IMR-90 (cell line): ENCODE measurements around the gene C10orf71. TPM values are rescaled to one million over a fixed set of nuclear protein-coding genes. Genes with fewer than 3 reads are reported as not detected.

Experiments
- ATAC-seq: fragments of 200-7000 bp; cut with Tn5 transposase; 2 replicates; pipeline ENCODE4 v1.9.1; 2020; ENCODE audit warnings: low read depth, mild to moderate bottlenecking, moderate library complexity
- BruUV-seq: library from RNA; stranded (reverse); fragments of 400-500 nt; replicated peaks from 2 replicates; lab custom pipeline; 2021; lab: Mats Ljungman, UMichigan
- CTCF ChIA-PET: fragments of 300-600 bp; formaldehyde crosslinking; extraction: SDS; loops from one replicate; lab custom pipeline; 2021; ENCODE audit warnings: antibody characterized with exemption; lab: Yijun Ruan, JAX
- POLR2A ChIA-PET: fragments of 300-600 bp; sonication (Branson Sonifier 250); formaldehyde crosslinking; loops from one replicate; lab custom pipeline; 2022; ENCODE audit warnings: antibody characterized with exemption; ENCODE audit not compliant: unreplicated experiment; lab: Charles Lee
- DNase-seq: peaks from one replicate; pipeline ENCODE4 v3.0.0; 2013
- H2AFZ ChIP-seq: replicated peaks from 2 replicates; pipeline ENCODE3; 2013; ENCODE audit warnings: low read length, mild to moderate bottlenecking; ENCODE audit not compliant: poor library complexity
- H2AK5ac ChIP-seq: 2 replicates; pipeline ENCODE4 v1.6.1; 2013; ENCODE audit warnings: low read depth, low read length, inconsistent platforms
- H2AK9ac ChIP-seq: replicated peaks from 2 replicates; pipeline ENCODE3; 2013; ENCODE audit warnings: mild to moderate bottlenecking, low read depth, low read length, moderate library complexity; ENCODE audit not compliant: poor library complexity
- H2BK120ac ChIP-seq: 2 replicates; pipeline ENCODE4 v1.6.1; 2013; ENCODE audit warnings: low read depth, low read length, inconsistent platforms
- H2BK15ac ChIP-seq: 3 replicates; pipeline ENCODE4 v1.6.1; 2013; ENCODE audit warnings: low read depth, low read length, inconsistent platforms
- H2BK20ac ChIP-seq: 2 replicates; pipeline ENCODE4 v1.6.1; 2013; ENCODE audit warnings: low read depth, mild to moderate bottlenecking, inconsistent platforms, low read length, moderate library complexity
- H2BK5ac ChIP-seq: 2 replicates; pipeline ENCODE4 v1.6.1; 2013; ENCODE audit warnings: mild to moderate bottlenecking, low read depth, low read length, inconsistent platforms; ENCODE audit not compliant: poor library complexity, severe bottlenecking
- H3K14ac ChIP-seq: replicated peaks from 2 replicates; pipeline ENCODE4 v1.6.1; 2013; ENCODE audit warnings: low read depth, low read length, inconsistent platforms
- H3K18ac ChIP-seq: 2 replicates; pipeline ENCODE4 v1.6.1; 2013; ENCODE audit warnings: low read depth, low read length, control low read depth
- H3K23ac ChIP-seq: 2 replicates; pipeline ENCODE4 v1.6.1; 2013; ENCODE audit warnings: low read depth, low read length, inconsistent platforms
- H3K27ac ChIP-seq: 2 replicates; pipeline ENCODE4 v1.5.1; 2013; ENCODE audit warnings: mild to moderate bottlenecking, control low read depth, low read length; ENCODE audit not compliant: insufficient read depth
- H3K27me3 ChIP-seq: 2 replicates; pipeline ENCODE4 v1.6.1; 2013; ENCODE audit warnings: low read length; ENCODE audit not compliant: control insufficient read depth, insufficient read depth
- H3K36me3 ChIP-seq: 2 replicates; pipeline ENCODE4 v1.6.1; 2013; ENCODE audit warnings: low read length, mixed read lengths; ENCODE audit not compliant: control insufficient read depth, insufficient read depth
- H3K4ac ChIP-seq: 2 replicates; pipeline ENCODE4 v1.6.1; 2013; ENCODE audit warnings: low read depth, low read length, inconsistent platforms
- H3K4me1 ChIP-seq: 2 replicates; pipeline ENCODE4 v1.6.1; 2013; ENCODE audit warnings: low read length, mixed read lengths; ENCODE audit not compliant: control insufficient read depth, insufficient read depth
- H3K4me2 ChIP-seq: 2 replicates; pipeline ENCODE4 v1.6.1; 2013; ENCODE audit warnings: low read depth, mild to moderate bottlenecking, control low read depth, low read length, moderate library complexity
- H3K4me3 ChIP-seq: 2 replicates; pipeline ENCODE4 v1.5.1; 2013; ENCODE audit warnings: low read depth, mild to moderate bottlenecking, control low read depth, low read length, moderate library complexity; ENCODE audit not compliant: insufficient read depth
- H3K56ac ChIP-seq: 2 replicates; pipeline ENCODE4 v1.6.1; 2013; ENCODE audit warnings: low read length, inconsistent platforms; ENCODE audit not compliant: insufficient read depth; ENCODE audit errors: extremely low read depth
- H3K79me1 ChIP-seq, 2 experiments: 2 replicates each; pipeline ENCODE4 v1.6.1; 2013; ENCODE audit warnings: low read length in 2 of 2, inconsistent platforms in 1 of 2, low read depth in 1 of 2
- H3K9ac ChIP-seq: 2 replicates; pipeline ENCODE4 v1.6.1; 2013; ENCODE audit warnings: low read depth, low read length, control low read depth
- H3K9me1 ChIP-seq: 2 replicates; pipeline ENCODE4 v1.6.1; 2013; ENCODE audit warnings: low read length, inconsistent platforms; ENCODE audit not compliant: insufficient read depth
- H3K9me3 ChIP-seq: 2 replicates; pipeline ENCODE4 v1.6.1; 2013; ENCODE audit warnings: low read length; ENCODE audit not compliant: control insufficient read depth, insufficient read depth
- H4K20me1 ChIP-seq: 2 replicates; pipeline ENCODE4 v1.6.1; 2013; ENCODE audit warnings: low read length, inconsistent platforms; ENCODE audit not compliant: insufficient read depth
- H4K5ac ChIP-seq: 2 replicates; pipeline ENCODE4 v1.6.1; 2013; ENCODE audit warnings: mild to moderate bottlenecking, low read depth, low read length, control low read depth
- H4K8ac ChIP-seq, 2 experiments: 2 replicates each; pipeline ENCODE4 v1.6.1; 2013; ENCODE audit warnings: low read depth in 2 of 2, low read length in 2 of 2, control low read depth in 1 of 2, inconsistent platforms in 1 of 2
- H4K91ac ChIP-seq: 2 replicates; pipeline ENCODE4 v1.6.1; 2013; ENCODE audit warnings: low read depth, low read length, inconsistent platforms; ENCODE audit not compliant: insufficient read depth
- BHLHE40 ChIP-seq: fragments of 150-350 bp; IDR thresholded peaks from 2 replicates; pipeline ENCODE4 v1.6.1; 2016; ENCODE audit warnings: mild to moderate bottlenecking, low read depth, low read length
- CEBPB ChIP-seq: IDR thresholded peaks from 2 replicates; pipeline ENCODE4 v1.6.1; 2012; ENCODE audit warnings: low read depth, low read length, improper control_type of control experiment
- CHD1 ChIP-seq: IDR thresholded peaks from 2 replicates; pipeline ENCODE4 v1.6.1; 2012; ENCODE audit warnings: low read depth, low read length, improper control_type of control experiment
- FOS ChIP-seq: fragments of 150-350 bp; IDR thresholded peaks from 2 replicates; pipeline ENCODE4 v1.6.1; 2016; ENCODE audit warnings: low read depth, low read length
- MAFK ChIP-seq: IDR thresholded peaks from 2 replicates; pipeline ENCODE4 v1.6.1; 2012; ENCODE audit warnings: low read depth, low read length, improper control_type of control experiment
- MAZ ChIP-seq: IDR thresholded peaks from 2 replicates; pipeline ENCODE4 v1.6.1; 2012; ENCODE audit warnings: low read depth, mild to moderate bottlenecking, low read length, improper control_type of control experiment, moderate library complexity, borderline replicate concordance
- MXI1 ChIP-seq: IDR thresholded peaks from 2 replicates; pipeline ENCODE4 v1.6.1; 2012; ENCODE audit warnings: low read depth, mild to moderate bottlenecking, low read length, moderate library complexity, borderline replicate concordance
- NFE2L2 ChIP-seq: fragments of 150-350 bp; IDR thresholded peaks from 2 replicates; pipeline ENCODE4 v1.6.1; 2016; ENCODE audit warnings: low read depth, mild to moderate bottlenecking, low read length
- POLR2A ChIP-seq: IDR thresholded peaks from 2 replicates; pipeline ENCODE4 v1.6.1; 2012; ENCODE audit warnings: mild to moderate bottlenecking, low read depth, low read length
- RAD21 ChIP-seq: IDR thresholded peaks from 2 replicates; pipeline ENCODE4 v1.6.1; 2012; ENCODE audit warnings: low read length, improper control_type of control experiment
- RFX5 ChIP-seq: IDR thresholded peaks from 2 replicates; pipeline ENCODE4 v1.8.0; 2012; ENCODE audit warnings: low read depth, mild to moderate bottlenecking, low read length, moderate library complexity
- SMC3 ChIP-seq: fragments of 150-350 bp; IDR thresholded peaks from 2 replicates; pipeline ENCODE4 v1.6.1; 2016; ENCODE audit warnings: low read depth, mild to moderate bottlenecking, antibody characterized with exemption, low read length, moderate library complexity
- WGBS, 2 experiments: methylation state at CpG; one replicate each; pipeline versions ENCODE4 v1.1.5 to v1.1.7; 2013; ENCODE audit warnings: missing lambda C conversion rate in 2 of 2; ENCODE audit not compliant: insufficient read length in 1 of 2; ENCODE audit errors: extremely low coverage in 2 of 2; 5-methylcytosine and 5-hydroxymethylcytosine counted together
- dilution Hi-C: fragments of 300-500 bp; cut with HindIII; formaldehyde crosslinking; loops from one replicate; pipeline ENCODE4 v1.14.3; 2018; ENCODE audit warnings: low sequenced_read_pairs; ENCODE audit not compliant: unreplicated experiment
- in situ Hi-C: fragments of 300-500 bp; cut with MboI; formaldehyde crosslinking; loops from 3 replicates; pipeline ENCODE4 v1.14.3; 2019; ENCODE audit warnings: low sequenced_read_pairs, inconsistent platforms, mixed read lengths
- intact Hi-C: fragments of 100-400 bp; cut with micrococcal nuclease; formaldehyde crosslinking; loops from 2 replicates; pipeline ENCODE4 v1.10.0; 2022
- polyA plus RNA-seq, 3 experiments: library from polyadenylated mRNA; depleted of rRNA; stranded (reverse); fragments of >200 nt; gene quantifications; 2 replicates each; pipeline ENCODE4 v1.2.3, GENCODE V29; 2012; ENCODE audit warnings: low replicate concordance in 1 of 3
- total RNA-seq: library from RNA; depleted of rRNA; stranded (reverse); fragments of >200 nt; gene quantifications from 2 replicates; pipeline ENCODE4 v1.2.3, GENCODE V29; 2012
- TF ChIP-seq, protein P1 (sequence below): fragments of 150-350 bp; IDR thresholded peaks from 2 replicates; pipeline ENCODE4 v1.6.1; 2017; ENCODE audit warnings: mild to moderate bottlenecking, antibody characterized with exemption, low read length, low read depth
- TF ChIP-seq, protein P2 (sequence below): conservative IDR thresholded peaks from 2 replicates; pipeline ENCODE4 v1.5.1; 2012; ENCODE audit warnings: mild to moderate bottlenecking, low read depth, low read length, improper control_type of control experiment
- TF ChIP-seq, protein P3 (sequence below): fragments of 150-350 bp; IDR thresholded peaks from 2 replicates; pipeline ENCODE4 v1.6.1; 2016; ENCODE audit warnings: low read depth, mild to moderate bottlenecking, low read length, moderate library complexity, borderline replicate concordance

The C10orf71 gene
- total and polyA plus RNA-seq, 2 of the 4 experiments (the other 2 are of a cell fraction), result not detected

DNA sequence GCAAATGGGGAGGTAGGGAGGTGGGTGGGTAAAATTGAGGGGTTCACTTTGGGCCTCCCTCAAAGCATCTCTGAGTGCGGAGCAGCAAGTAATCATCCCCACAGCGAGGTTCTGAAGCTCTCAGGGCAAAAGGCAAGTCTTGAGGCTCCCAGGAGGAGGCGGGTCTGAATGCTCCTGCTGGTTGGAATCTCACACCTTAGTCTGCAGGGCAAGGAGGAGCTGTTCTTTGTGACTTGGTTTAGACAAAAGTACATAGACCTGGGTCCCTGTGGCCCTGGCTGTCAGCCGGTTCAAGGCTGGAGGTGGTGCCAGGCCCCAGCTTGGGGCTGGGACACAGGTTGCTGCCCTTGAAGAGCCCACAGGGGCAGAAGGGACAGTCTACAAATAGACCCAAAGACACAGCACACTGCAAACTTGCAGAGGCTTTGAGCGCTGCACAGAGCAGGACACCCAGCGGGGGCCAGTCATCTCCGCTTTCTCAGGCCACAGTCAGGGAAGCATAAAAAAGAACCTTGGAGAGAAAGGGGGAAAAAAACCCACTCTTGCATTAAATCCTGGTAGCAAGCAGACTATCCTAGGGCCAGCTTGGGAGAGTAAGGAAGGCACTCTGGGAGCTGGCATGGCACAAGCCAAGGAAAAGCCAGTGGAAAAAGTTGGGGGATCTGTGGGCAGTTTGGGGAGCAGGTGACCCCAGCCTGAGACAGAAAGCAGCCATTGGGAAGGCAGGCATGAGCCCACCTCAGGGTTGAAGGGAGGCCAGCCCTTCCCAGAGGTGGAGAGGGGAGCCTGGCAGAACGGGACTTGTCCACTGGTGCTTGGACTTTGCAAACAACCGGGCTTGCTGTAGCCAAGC lies 926 bp upstream of the C10orf71 start:
- Histone ChIP-seq H4K91ac (no peak overlapping the region), H3K4me3 (no peak overlapping the region), H2BK5ac (no peak overlapping the region), H2BK15ac (no peak overlapping the region), H3K4ac (no peak overlapping the region), H3K27me3 (peaks cover 42% of the 10 kb centered on the region), H3K79me1 (no peaks in the 10 kb centered on the region), H3K23ac (no peak overlapping the region), H3K9me3 (no peaks in the 10 kb centered on the region), H3K4me1 (peaks cover 2% of the 10 kb centered on the region; the same call in 1 of the 2 replicates), H2BK120ac (no peak overlapping the region), H2AFZ (no peak overlapping the region), H2AK5ac (no peak overlapping the region), H3K36me3 (no peaks in the 10 kb centered on the region), H4K5ac (no peak overlapping the region), H3K9ac (no peak overlapping the region), H3K9me1 (no peaks in the 10 kb centered on the region), H3K56ac (no peak overlapping the region), H3K18ac (no peak overlapping the region), H2BK20ac (no peak overlapping the region), H3K4me2 (no peak overlapping the region; the same call in 1 of the 2 replicates), H2AK9ac (no peak overlapping the region), H4K20me1 (no peaks in the 10 kb centered on the region), H3K27ac (no peak overlapping the region), H3K14ac (no peak overlapping the region), H4K8ac (no peak overlapping the region)
- no peak for TF ChIP-seq BHLHE40
- TF ChIP-seq MAZ, result no peak
- TF ChIP-seq, protein P1, sequence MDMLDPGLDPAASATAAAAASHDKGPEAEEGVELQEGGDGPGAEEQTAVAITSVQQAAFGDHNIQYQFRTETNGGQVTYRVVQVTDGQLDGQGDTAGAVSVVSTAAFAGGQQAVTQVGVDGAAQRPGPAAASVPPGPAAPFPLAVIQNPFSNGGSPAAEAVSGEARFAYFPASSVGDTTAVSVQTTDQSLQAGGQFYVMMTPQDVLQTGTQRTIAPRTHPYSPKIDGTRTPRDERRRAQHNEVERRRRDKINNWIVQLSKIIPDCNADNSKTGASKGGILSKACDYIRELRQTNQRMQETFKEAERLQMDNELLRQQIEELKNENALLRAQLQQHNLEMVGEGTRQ, result no peak
- no peak for TF ChIP-seq CEBPB
- TF ChIP-seq SMC3, result no peak
- no peak for TF ChIP-seq POLR2A
- TF ChIP-seq NFE2L2, result no peak
- TF ChIP-seq, protein P2, sequence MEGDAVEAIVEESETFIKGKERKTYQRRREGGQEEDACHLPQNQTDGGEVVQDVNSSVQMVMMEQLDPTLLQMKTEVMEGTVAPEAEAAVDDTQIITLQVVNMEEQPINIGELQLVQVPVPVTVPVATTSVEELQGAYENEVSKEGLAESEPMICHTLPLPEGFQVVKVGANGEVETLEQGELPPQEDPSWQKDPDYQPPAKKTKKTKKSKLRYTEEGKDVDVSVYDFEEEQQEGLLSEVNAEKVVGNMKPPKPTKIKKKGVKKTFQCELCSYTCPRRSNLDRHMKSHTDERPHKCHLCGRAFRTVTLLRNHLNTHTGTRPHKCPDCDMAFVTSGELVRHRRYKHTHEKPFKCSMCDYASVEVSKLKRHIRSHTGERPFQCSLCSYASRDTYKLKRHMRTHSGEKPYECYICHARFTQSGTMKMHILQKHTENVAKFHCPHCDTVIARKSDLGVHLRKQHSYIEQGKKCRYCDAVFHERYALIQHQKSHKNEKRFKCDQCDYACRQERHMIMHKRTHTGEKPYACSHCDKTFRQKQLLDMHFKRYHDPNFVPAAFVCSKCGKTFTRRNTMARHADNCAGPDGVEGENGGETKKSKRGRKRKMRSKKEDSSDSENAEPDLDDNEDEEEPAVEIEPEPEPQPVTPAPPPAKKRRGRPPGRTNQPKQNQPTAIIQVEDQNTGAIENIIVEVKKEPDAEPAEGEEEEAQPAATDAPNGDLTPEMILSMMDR, result no peak
- TF ChIP-seq, protein P3, sequence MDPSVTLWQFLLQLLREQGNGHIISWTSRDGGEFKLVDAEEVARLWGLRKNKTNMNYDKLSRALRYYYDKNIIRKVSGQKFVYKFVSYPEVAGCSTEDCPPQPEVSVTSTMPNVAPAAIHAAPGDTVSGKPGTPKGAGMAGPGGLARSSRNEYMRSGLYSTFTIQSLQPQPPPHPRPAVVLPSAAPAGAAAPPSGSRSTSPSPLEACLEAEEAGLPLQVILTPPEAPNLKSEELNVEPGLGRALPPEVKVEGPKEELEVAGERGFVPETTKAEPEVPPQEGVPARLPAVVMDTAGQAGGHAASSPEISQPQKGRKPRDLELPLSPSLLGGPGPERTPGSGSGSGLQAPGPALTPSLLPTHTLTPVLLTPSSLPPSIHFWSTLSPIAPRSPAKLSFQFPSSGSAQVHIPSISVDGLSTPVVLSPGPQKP, result no peak
- TF ChIP-seq RAD21, result no peak
- TF ChIP-seq MAFK, result no peak
- TF ChIP-seq FOS, result no peak
- no peak for TF ChIP-seq MXI1
- no peak for TF ChIP-seq RFX5
- no peak for TF ChIP-seq CHD1
- CTCF ChIA-PET, result interaction anchor here (0.6 kb wide), 1 partner anchor 536 kb away, joined by 3 read pairs; no protein-coding TSS in a partner anchor
- no TSS peak for BruUV-seq
- POLR2A ChIA-PET, result no interaction called here
- ATAC-seq, result no peak
- in situ Hi-C loops (no loop called here), dilution Hi-C loops (no loop called here), intact Hi-C loops (loop anchor here (10.0 kb wide), 1 partner anchor 183 kb away; the partner anchor contains the start of gene VSTM4)
- no peak for DNase-seq
- no CpG with 5 or more reads among the region's 9 CpGs for WGBS, 2 experiments
